Thymus (tissue), 11 donors: ENCODE results near the gene CACNA2D3. TPM values are rescaled to one million over a fixed set of nuclear protein-coding genes. Genes with fewer than 3 reads are reported as not detected.
"Not testable (repeated sequence)": the region's sequence is repeated elsewhere in the genome, so short reads cannot be mapped to it uniquely, and the experiment has no call there.

ENCODE experiments used
- DNase-seq, 9 donors: peaks; one replicate each; pipeline ENCODE4 v3.0.0-alpha.2; 2013; ENCODE audit warnings: low spot score in 9 of 9, low read depth in 6 of 9, missing footprints in 1 of 9
- H3K27ac ChIP-seq, 2 donors: one replicate each; pipeline ENCODE4 v1.5.1; 2013; ENCODE audit warnings: control low read depth in 1 of 2, low read depth in 1 of 2, low read length in 1 of 2, mild to moderate bottlenecking in 1 of 2, moderate library complexity in 1 of 2
- H3K27me3 ChIP-seq, 2 donors: one replicate each; pipeline ENCODE4 v1.5.1; 2013; ENCODE audit warnings: low read length in 1 of 2; ENCODE audit not compliant: control insufficient read depth in 2 of 2, insufficient read depth in 1 of 2
- H3K36me3 ChIP-seq, 2 donors: one replicate each; pipeline ENCODE4 v1.5.1; 2013; ENCODE audit warnings: low read length in 1 of 2, mild to moderate bottlenecking in 1 of 2, moderate library complexity in 1 of 2; ENCODE audit not compliant: control insufficient read depth in 2 of 2, insufficient read depth in 2 of 2
- H3K4me1 ChIP-seq, 2 donors: one replicate each; pipeline ENCODE4 v1.5.1; 2013; ENCODE audit warnings: low read length in 2 of 2; ENCODE audit not compliant: control insufficient read depth in 2 of 2, insufficient read depth in 2 of 2
- H3K4me3 ChIP-seq, 2 donors: one replicate each; pipeline ENCODE4 v1.5.1; 2013; ENCODE audit warnings: low read length in 2 of 2, control low read depth in 1 of 2, mild to moderate bottlenecking in 1 of 2
- H3K9me3 ChIP-seq, 2 donors: one replicate each; pipeline ENCODE4 v1.5.1; 2013; ENCODE audit warnings: low read length in 1 of 2, mild to moderate bottlenecking in 1 of 2; ENCODE audit not compliant: control insufficient read depth in 2 of 2, insufficient read depth in 1 of 2
- WGBS: extraction: QIAGEN DNeasy Blood & Tissue Kit; methylation state at CpG from one replicate; pipeline ENCODE4 v1.1.7; 2013; 5-methylcytosine and 5-hydroxymethylcytosine counted together
- polyA plus RNA-seq: library from polyadenylated mRNA; stranded (reverse); fragments of 200-250 nt; gene quantifications from one replicate; pipeline ENCODE4 v1.2.3, GENCODE V29; 2013
- total RNA-seq: library from RNA; stranded (reverse); fragments of 120-200 nt; gene quantifications from one replicate; pipeline ENCODE4 v1.2.4, GENCODE V29; 2013
- donor health status: healthy.

Gene CACNA2D3
- total and polyA plus RNA-seq, 2 donors = 1.8 to 2.1 TPM

- DNase-seq = no peak
- Histone ChIP-seq H3K9me3 (no peaks in the 10 kb centered on the region), H3K4me1 (no peaks in the 10 kb centered on the region), H3K36me3 (no peaks in the 10 kb centered on the region), H3K27ac (no peak overlapping the region), H3K27me3 (no peaks in the 10 kb centered on the region), H3K4me3 (no peak overlapping the region)
- 95% methylated on average over 6 of the region's 6 CpGs for WGBS
These were observed 844.6 kb downstream of the CACNA2D3 start for GRCh38 chr3:54966979-54967378.

GRCh38 chr3:54967731-54968161 lies 845.4 kb downstream of the CACNA2D3 start:
- H3K4me3 ChIP-seq = no peak overlapping the region
- no peaks in the 10 kb centered on the region for H3K9me3 ChIP-seq
- H3K27me3 ChIP-seq = no peaks in the 10 kb centered on the region
- no peaks in the 10 kb centered on the region for H3K36me3 ChIP-seq
- WGBS = 71% methylated on average over 1 of the region's 1 CpG
- no peaks in the 10 kb centered on the region for H3K4me1 ChIP-seq
- peak in 1 of 9 donors; percentile 14 for DNase-seq
- H3K27ac ChIP-seq = no peak overlapping the region

GRCh38 chr3:54968546-54969172 lies 846.3 kb downstream of the CACNA2D3 start:
- no peak for DNase-seq
- 93% methylated on average over 5 of the region's 5 CpGs for WGBS
- H3K27ac ChIP-seq = no peak overlapping the region
- no peaks in the 10 kb centered on the region for H3K9me3 ChIP-seq
- no peaks in the 10 kb centered on the region for H3K4me1 ChIP-seq
- H3K27me3 ChIP-seq = no peaks in the 10 kb centered on the region
- no peaks in the 10 kb centered on the region for H3K36me3 ChIP-seq
- H3K4me3 ChIP-seq = no peak overlapping the region

GRCh38 chr3:54969652-54970051 lies 847.3 kb downstream of the CACNA2D3 start:
- Histone ChIP-seq H3K27me3 (no peaks in the 10 kb centered on the region), H3K36me3 (no peaks in the 10 kb centered on the region), H3K27ac (no peak overlapping the region), H3K4me1 (no peaks in the 10 kb centered on the region), H3K4me3 (no peak overlapping the region), H3K9me3 (no peaks in the 10 kb centered on the region)
- DNase-seq = no peak
- WGBS = 95% methylated on average over 3 of the region's 3 CpGs

GRCh38 chr3:54970895-54971294 lies 848.5 kb downstream of the CACNA2D3 start:
- Histone ChIP-seq H3K4me3 (no peak overlapping the region), H3K27ac (no peak overlapping the region), H3K27me3 (no peaks in the 10 kb centered on the region), H3K4me1 (no peaks in the 10 kb centered on the region), H3K9me3 (no peaks in the 10 kb centered on the region), H3K36me3 (no peaks in the 10 kb centered on the region)
- 85% methylated on average over 1 of the region's 1 CpG for WGBS
- no peak for DNase-seq

GRCh38 chr3:54977439-54977838 lies 855.1 kb downstream of the CACNA2D3 start:
- H3K9me3 ChIP-seq = no peaks in the 10 kb centered on the region
- no peaks in the 10 kb centered on the region for H3K36me3 ChIP-seq
- DNase-seq = no peak
- no peak overlapping the region for H3K27ac ChIP-seq
- H3K27me3 ChIP-seq = no peaks in the 10 kb centered on the region
- H3K4me1 ChIP-seq = no peaks in the 10 kb centered on the region
- no peak overlapping the region for H3K4me3 ChIP-seq
- WGBS = 98% methylated on average over 1 of the region's 1 CpG

GRCh38 chr3:54977946-54978345 lies 855.6 kb downstream of the CACNA2D3 start:
- not testable (repeated sequence) for H3K9me3 ChIP-seq, H3K4me1 ChIP-seq
- 71% methylated on average over 4 of the region's 4 CpGs for WGBS

GRCh38 chr3:54982807-54983206 lies 860.5 kb downstream of the CACNA2D3 start:
- no peak overlapping the region for H3K4me3 ChIP-seq
- H3K27ac ChIP-seq = no peak overlapping the region
- DNase-seq = no peak
- no peaks in the 10 kb centered on the region for H3K9me3 ChIP-seq
- 93% methylated on average over 4 of the region's 4 CpGs for WGBS
- H3K4me1 ChIP-seq = no peaks in the 10 kb centered on the region
- no peaks in the 10 kb centered on the region for H3K27me3 ChIP-seq
- H3K36me3 ChIP-seq = no peaks in the 10 kb centered on the region

More at GRCh38 chr3:54977946-54978345, 855.6 kb downstream of the CACNA2D3 start:
- not testable (repeated sequence) for H3K4me3 ChIP-seq, H3K27me3 ChIP-seq, DNase-seq, H3K27ac ChIP-seq, H3K36me3 ChIP-seq

- DNase-seq = no peak
- Histone ChIP-seq H3K27ac (no peak overlapping the region), H3K36me3 (no peaks in the 10 kb centered on the region), H3K4me3 (no peak overlapping the region), H3K27me3 (no peaks in the 10 kb centered on the region), H3K4me1 (peaks cover 0 to 3% of the 10 kb centered on the region in 2 donors), H3K9me3 (no peaks in the 10 kb centered on the region)
- 93% methylated on average over 5 of the region's 5 CpGs for WGBS
These were observed 861.1 kb downstream of the CACNA2D3 start for GRCh38 chr3:54983266-54984099.
